LHCN-M2 (cell line): ENCODE measurements around the gene LPXN. TPM values are rescaled to one million over a fixed set of nuclear protein-coding genes. Genes with fewer than 3 reads are reported as not detected.
"Not testable (repeated sequence)": the region's sequence is repeated elsewhere in the genome, so short reads cannot be mapped to it uniquely, and the experiment has no call there.

ENCODE experiments used
- DNase-seq: peaks from one replicate; pipeline ENCODE4 v3.0.0-alpha.2; 2012; ENCODE audit warnings: low read depth
- total RNA-seq: library from RNA; depleted of rRNA; stranded (reverse); fragments of >200 nt; gene quantifications from 2 replicates; pipeline ENCODE4 v1.2.3, GENCODE V29; 2014

LPXN gene
- total RNA-seq, 1 experiment from 2014 or later = 57.9 TPM

GRCh38 chr11:58579192-58580129 is 3.8 kb upstream of the LPXN start:
- peak; percentile 90 for DNase-seq

DNA sequence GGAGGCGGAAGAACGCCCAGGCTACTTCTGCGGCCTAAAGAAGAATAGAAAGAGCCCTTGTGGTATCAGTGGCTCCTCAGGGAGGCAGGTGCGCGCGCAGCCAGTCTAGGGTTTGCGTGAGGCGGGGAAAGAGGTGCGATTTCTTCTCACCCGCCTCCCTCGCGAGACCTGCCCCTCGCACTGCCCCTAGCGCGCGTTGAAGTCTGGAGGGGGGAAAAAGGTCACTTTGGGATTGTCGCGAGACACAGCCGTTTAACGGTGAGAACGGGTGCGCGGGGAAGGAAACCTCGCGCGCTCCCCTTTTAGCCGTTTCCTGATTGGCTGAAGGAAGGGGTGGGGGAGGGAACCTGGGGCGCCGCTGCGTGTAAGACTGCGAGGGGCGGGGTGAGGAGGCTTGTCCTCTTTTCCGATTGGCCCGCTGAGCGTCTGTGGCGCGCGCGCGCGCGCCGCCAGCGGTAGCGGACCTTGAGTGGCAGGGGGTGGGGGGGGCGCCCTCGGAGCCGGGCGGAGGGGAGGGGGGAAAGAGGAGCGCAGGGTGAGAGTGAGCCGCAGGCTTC is 3.1 kb upstream of the LPXN start, which contains the start of gene ZFP91:
ZFP91 (plus strand) TSS at position 429 of the 557 bp plus-strand sequence. CDS start 219 bp downstream, outside the sequence.
- DNase-seq = peak; percentile 97

- peak; percentile 99 for DNase-seq
Measured at GRCh38 chr11:58578136-58578634, 2.5 kb upstream of the LPXN start.

DNA sequence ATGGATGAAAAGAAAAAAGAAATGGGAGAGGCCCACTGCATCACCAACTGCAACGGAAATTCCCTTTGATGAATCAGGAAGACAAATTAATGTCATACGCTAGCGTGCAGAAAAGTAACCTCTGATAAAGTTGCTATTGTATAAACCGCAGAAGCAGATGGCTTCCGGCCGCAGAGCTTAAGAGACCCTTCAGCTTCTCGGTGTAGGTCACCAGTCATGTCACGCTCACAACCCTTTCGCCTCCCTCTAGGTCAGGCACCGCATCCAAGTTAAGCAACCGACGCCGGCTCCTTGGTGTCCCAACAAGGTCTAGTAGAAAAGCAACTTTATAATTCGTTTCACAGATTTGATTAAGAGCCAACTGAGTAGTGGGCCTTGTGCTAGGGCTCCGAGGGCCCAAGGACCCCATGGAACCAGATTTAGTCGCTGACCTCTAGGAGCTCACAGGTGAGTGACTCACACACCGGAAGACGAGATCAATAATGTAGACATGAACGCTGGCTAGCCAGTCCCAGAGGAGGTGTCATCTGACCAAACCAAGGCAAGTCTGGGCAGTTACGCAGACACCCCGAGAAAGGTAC is 2.0 kb upstream of the LPXN start:
- DNase-seq = peak; percentile 95

- DNase-seq = peak; percentile 59
Measured at GRCh38 chr11:58576887-58577471, 1.3 kb upstream of the LPXN start.

GRCh38 chr11:58574881-58575280 is 775 bp downstream of the LPXN start:
- peak; percentile 74 for DNase-seq

GRCh38 chr11:58573451-58574104 is 2.1 kb downstream of the LPXN start:
- peak; percentile 92 for DNase-seq

- DNase-seq = not testable (repeated sequence)
Measured at GRCh38 chr11:58572906-58573305, 2.8 kb downstream of the LPXN start.

DNA sequence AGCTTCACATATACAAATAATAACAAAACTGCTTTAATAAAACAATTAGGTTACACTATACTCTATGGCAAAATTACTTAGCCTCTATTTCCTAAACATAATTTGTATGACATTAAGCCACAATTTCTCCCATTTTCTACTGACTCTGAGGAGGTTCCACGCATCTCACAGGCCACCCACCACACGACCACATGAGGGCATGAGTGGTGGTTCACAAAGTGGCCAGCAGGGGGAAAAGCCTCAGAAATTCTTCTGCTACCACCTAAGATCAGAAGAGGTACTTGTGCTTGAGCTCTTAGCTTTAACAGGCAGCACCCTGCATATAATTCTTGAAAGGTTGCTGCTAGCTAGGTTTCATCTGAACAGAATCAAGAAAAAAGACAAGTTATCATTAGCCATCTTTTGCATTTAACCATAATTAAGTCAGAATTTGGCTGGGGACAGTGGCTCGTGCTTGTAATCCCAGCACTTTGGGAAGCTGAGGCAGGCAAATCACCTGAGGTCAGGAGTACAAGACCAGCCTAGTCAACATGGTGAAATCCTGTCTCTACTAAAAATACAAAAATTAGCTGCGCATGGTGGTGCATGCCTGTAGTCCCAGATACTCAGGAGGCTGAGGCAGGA is 7.7 kb downstream of the LPXN start:
- peak; percentile 66 for DNase-seq

DNA sequence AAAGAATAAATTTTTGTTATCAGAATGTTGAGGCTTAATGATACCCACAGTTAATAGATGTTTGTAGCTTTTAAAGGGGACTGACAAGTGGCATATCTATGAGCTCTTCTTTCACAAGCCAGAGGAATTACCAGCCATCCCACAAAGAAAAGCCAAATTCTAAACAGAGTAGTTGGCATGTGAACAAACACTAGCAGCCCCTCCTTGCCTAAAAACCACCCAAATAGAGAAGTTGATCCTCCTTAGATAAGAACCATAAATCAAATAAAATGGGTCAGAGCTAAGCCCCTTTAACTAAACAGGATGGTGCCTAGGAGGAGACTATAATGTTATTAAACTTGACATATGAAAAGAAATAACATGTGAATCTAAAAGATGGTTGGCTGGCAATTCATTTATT is 11.4 kb downstream of the LPXN start:
- DNase-seq = no peak

- no peak for DNase-seq
Measured at GRCh38 chr11:58562375-58562800, 13.3 kb downstream of the LPXN start.

DNA sequence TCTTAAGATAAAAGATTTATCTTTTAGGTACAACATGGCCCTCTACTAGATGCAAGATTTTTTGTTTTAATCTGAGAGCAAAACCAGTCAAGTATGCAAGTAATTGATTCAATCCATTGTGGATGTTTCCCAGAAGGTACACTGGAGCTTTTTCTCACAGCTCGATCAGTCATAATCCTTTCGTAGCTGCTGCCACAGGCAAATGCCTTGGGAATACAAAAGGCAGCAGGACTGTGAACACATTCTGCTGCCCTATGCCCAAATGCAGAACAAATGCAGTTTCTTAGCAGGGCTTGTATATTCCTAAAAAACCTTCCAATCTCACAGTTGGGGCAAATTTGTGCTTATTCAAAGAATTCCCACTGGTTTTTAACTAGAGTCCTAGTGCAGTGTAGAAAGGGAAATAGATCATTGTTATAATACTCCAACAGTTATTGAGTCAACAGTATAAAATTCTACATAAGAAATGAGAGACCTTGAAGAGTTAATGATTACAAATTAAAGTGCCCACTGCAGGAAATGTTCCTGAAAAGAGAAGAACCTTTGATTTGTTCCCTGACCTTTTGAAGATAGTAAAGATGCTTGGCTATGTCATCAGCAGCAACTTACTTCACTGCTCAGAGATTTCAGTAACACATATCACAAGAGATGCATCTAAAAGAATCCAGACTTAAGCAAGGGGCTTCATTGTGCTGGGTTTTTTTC is 14.1 kb downstream of the LPXN start:
- DNase-seq = no peak

DNA sequence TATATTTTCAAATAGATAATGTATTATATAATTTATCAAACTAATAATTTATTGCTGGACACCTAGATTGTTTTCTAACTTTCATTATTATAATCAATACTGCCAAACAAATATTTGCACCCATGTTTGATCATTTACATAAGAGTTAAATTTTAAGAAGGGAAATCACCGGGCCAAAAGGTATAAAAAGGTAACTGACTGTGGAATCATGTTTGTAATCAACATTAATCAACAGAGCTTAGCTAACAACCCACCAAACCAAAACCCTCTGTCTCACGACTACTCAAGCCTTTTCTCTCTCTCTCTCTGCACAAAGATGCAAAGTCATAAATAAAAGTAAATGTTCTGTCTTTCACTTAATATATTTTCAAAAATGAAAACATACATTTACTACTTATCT is 14.8 kb downstream of the LPXN start:
- no peak for DNase-seq

GRCh38 chr11:58549644-58550043 is 26.0 kb downstream of the LPXN start:
- no peak for DNase-seq

DNA sequence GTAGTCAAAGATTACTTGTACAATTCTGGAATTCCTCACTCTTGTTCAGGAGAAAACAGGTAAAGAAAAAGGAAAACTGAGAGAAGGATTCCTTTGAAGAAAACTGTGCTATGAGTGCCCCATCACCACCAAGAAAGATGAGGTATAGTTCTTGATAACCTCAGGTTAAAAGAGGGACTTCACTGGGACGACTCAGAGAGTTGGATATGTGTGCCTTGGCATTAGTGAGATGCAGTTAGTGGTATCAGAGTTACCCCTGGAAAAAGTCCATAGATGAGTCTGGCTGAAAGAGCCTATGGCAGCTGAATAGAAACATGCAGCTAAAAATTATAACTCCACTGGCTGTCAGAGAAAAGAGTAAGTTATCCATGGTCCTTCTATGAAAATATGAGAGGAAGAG is 28.8 kb downstream of the LPXN start:
- DNase-seq = no peak

- DNase-seq = no peak
Measured at GRCh38 chr11:58531865-58532341, 43.8 kb downstream of the LPXN start.

- DNase-seq = no peak
Measured at GRCh38 chr11:58530236-58530635, 45.4 kb downstream of the LPXN start.

GRCh38 chr11:58527429-58527828 is 48.2 kb downstream of the LPXN start:
- DNase-seq = no peak

GRCh38 chr11:58526721-58527120 is 48.9 kb downstream of the LPXN start:
- DNase-seq = no peak

DNA sequence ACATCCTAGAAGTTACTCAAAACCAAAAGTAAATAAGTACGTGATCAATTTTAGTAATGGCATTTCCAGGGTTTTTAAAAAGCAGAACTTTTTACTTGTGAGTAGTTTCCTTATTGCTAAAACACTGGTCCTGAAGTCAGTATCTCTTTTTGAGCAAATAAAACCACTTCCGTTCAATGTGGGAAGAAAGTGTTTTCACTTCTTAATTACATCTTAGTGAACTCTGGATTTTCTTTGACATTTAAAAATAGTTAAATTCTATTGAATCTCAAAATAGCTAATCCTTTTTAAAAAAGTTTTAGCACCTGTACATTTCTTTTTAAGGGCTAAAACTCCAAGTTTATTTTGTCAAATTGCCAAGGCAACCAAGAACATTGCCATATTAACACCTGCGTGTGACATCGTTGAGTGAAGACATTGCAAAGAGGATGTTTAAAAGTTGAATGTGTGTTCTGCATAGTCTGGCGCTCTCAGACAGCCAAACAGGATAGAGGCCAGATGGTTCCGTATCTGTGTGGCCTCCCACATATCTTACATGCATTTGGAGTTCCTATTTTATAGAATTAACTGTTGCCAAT is 50.5 kb downstream of the LPXN start:
- DNase-seq = no peak
